ENCODE data around the gene CYB561A3.

Gene CYB561A3

GRCh38 chr11:61338783-61339489, 22.7 kb downstream of the CYB561A3 start:
- no peak overlapping the region for H3K4me3 ChIP-seq (ENCODE audit: low read length)
- TF ChIP-seq CTCF (IDR thresholded peaks at IDR 0.05; ENCODE audit: insufficient read depth, low read depth, low read length, missing control alignments) = no peak
- DNase-seq (ENCODE audit: low read depth) = no peak

DNA sequence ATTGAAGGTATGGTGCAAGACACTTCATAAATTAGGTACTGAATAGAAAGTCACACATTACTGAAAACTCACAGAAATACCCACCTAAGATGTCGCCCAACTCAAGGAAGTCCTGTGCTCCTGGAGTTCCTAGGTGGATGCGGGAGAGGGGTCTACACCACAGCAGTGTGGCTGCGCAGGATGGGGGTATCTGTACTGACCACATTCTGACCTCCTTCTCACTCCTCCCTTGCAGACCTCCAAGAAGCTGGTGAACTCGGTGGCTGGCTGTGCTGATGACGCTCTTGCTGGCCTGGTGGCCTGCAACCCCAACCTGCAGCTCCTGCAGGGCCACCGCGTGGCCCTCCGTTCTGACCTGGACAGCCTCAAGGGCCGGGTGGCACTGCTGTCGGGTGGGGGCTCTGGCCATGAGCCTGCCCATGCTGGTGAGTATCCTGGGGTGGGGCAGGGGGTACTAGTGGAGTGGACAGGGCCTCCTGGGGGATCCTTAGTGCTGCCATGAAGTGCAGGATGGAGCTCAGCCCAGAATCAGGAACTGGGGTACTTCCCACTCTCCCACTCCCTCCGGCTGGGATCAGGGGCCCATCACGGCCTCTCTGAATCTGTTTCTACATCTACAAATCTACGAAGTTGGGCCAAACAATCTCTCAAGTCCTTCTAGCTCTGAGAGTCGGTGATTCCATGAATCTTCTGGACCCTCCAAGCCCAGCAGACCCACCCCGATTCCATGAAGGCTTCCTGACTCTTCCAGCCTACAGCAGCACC, 23.8 kb downstream of the CYB561A3 start:
- DNase-seq (ENCODE audit: low read depth) = no peak
- no peak for TF ChIP-seq CTCF (IDR thresholded peaks at IDR 0.05; ENCODE audit: insufficient read depth, low read depth, low read length, missing control alignments)
- no peak overlapping the region for H3K4me3 ChIP-seq (ENCODE audit: low read length)

DNA sequence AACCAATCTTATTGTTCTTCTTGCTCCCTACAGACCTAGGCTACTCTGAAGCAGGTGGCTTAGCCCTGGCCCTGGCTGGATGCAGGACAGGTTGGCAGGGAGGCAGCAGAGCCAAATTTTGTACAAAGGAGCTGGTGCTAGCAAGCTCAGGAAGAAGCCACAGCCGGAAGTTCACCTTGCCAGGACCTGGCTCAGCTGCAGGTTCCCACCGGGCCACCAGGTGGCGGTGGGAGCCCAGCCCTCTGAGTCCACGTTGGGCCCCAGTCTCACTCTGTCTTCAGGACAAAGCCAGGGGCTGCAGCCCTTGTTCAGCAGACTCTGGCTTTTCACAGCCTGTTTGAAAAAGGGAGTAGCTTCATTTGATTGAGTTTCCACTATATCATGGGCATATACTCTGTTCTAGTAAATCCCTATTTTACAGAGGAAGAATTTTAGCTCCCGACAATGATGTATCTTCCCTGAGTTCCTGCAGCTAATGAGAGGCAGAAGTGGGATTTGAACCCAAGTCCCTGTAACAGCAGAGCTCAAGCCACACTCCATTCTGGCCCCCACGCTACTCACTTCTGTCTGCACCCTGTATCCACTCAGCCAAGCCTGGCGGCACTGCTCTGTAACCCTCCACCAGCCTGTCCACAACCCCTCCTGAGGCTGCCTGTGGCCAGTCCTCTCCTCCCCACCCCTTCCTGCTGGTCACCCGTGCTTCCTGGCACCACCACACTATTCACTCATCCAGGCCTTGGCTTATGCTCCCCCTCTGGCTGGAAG, 25.3 kb downstream of the CYB561A3 start:
- H3K4me3 ChIP-seq (ENCODE audit: low read length) = no peak overlapping the region
- peak; percentile 84 for DNase-seq (ENCODE audit: low read depth)
- TF ChIP-seq CTCF (IDR thresholded peaks at IDR 0.05; ENCODE audit: insufficient read depth, low read depth, low read length, missing control alignments) = peak; percentile 99

DNA sequence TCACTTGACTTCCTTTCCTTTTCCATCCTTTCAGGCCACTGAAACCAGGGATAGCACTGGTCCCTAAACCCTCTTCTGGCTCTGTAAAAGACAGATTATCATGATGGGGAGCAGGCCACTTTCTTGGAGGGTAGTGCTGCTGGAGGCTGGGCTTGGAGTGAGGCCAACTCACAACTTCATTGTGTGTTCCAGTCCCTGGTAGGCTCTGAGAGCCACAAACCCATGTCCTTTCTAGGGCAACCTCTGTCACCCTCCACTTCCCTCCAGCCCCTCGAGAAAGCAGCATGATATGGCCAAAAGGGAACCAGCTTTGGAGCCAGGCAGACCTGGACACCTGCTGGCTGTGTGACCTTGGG, 26.3 kb downstream of the CYB561A3 start:
- DNase-seq (ENCODE audit: low read depth) = no peak
- H3K4me3 ChIP-seq (ENCODE audit: low read length) = no peak overlapping the region
- TF ChIP-seq CTCF (IDR thresholded peaks at IDR 0.05; ENCODE audit: insufficient read depth, low read depth, low read length, missing control alignments) = no peak

DNA sequence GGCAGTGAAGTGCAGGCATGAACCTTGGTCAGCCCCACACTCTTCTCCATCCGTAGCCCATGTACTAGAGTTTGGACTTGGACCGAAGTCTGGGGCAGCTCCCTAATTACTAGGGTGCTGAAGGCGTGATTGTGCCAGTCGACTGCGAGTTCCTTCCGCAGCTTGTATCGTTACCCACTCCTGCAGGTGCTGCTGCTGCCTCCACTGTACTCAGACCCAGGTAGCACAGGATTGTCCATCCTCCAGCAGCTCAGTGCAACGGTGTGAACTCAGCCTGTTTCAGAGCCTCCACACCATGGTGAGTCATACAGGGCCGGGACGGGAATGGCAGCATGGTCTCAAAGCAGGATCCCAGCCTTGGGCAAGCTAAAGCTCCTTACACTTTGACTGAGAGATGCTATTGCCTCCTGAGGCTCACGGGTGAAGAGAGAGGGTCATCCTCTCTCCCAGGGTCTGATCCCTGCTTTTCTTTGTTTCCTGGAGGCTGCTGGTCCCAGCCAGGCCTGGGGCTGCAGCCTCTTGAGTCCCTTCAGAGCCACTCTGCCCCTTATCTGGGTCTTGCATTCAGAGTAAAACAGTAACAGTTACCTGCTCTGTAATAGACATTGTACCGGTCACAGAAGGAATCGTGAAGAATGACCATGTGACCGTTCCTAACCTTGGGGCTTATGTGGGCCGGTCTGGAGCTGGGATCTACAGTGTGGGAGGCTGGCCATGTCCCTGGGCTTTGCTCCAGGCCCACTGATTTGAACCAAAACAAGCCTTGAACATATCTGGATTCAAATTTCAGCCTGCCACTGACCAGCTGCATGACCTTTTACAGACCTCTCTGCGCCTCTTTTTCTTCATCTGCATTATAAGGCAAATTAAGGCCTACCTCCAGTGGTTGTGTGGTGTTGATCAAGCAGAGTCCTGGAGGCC, 27.0 kb downstream of the CYB561A3 start:
- peak; percentile 82 for DNase-seq (ENCODE audit: low read depth)
- TF ChIP-seq CTCF (IDR thresholded peaks at IDR 0.05; ENCODE audit: insufficient read depth, low read depth, low read length, missing control alignments) = no peak
- H3K4me3 ChIP-seq (ENCODE audit: low read length) = no peak overlapping the region

Data from epithelial cell of esophagus (primary cell).